Measurements from ENCODE around the gene PDXP. TPM values are rescaled to one million over a fixed set of nuclear protein-coding genes. Genes with fewer than 3 reads are reported as not detected.

Gene PDXP
- total and polyA plus RNA-seq, 11 donors = 12.8 to 36.4 (median 25.9) TPM

GRCh38 chr22:37704645-37705044 is 46.1 kb downstream of the PDXP start:
- Histone ChIP-seq H3K36me3 (no peaks in the 10 kb centered on the region), H3K27ac (no peak overlapping the region), H3K27me3 (no peaks in the 10 kb centered on the region), H3K9me3 (no peaks in the 10 kb centered on the region), H3K4me1 (peaks cover 0 to 32% (median 1%) of the 10 kb centered on the region in 12 donors), H3K4me3 (no peak overlapping the region)
- DNase-seq = no peak
- WGBS, 4 donors = 59 to 74% (median 72%) methylated on average over 3 of the region's 3 CpGs
- no peak for ATAC-seq
- TF ChIP-seq CTCF (IDR thresholded peaks at IDR 0.05) (no peak), POLR2A (IDR thresholded peaks at IDR 0.05) (no peak)
- intact Hi-C loops (cut with DNase I) = no loop called here

GRCh38 chr22:37705205-37705604 is 46.7 kb downstream of the PDXP start:
- H3K27me3 ChIP-seq = no peaks in the 10 kb centered on the region
- no peak for DNase-seq
- H3K4me3 ChIP-seq = no peak overlapping the region
- H3K9me3 ChIP-seq = no peaks in the 10 kb centered on the region
- intact Hi-C loops (cut with DNase I) = no loop called here
- WGBS, 4 donors = 95 to 99% (median 98%) methylated on average over 3 of the region's 3 CpGs
- no peak for ATAC-seq
- H3K4me1 ChIP-seq = peaks cover 0 to 32% (median 1%) of the 10 kb centered on the region in 12 donors
- TF ChIP-seq POLR2A (IDR thresholded peaks at IDR 0.05) = no peak
- no peak for TF ChIP-seq CTCF (IDR thresholded peaks at IDR 0.05)
- no peaks in the 10 kb centered on the region for H3K36me3 ChIP-seq
- H3K27ac ChIP-seq = no peak overlapping the region

GRCh38 chr22:37708580-37709444 is 50.3 kb downstream of the PDXP start:
- 69 to 79% (median 74%) methylated on average over 19 to 25 of the region's 25 CpGs for WGBS, 4 donors
- Histone ChIP-seq H3K9me3 (no peaks in the 10 kb centered on the region), H3K27me3 (no peaks in the 10 kb centered on the region), H3K4me3 (no peak overlapping the region), H3K36me3 (no peaks in the 10 kb centered on the region), H3K4me1 (peaks cover 0 to 18% (median 1%) of the 10 kb centered on the region in 12 donors), H3K27ac (peak overlapping the region in 5 of 12 donors; percentile 22 to 56 (median 43))
- TF ChIP-seq POLR2A (IDR thresholded peaks at IDR 0.05) (no peak), CTCF (IDR thresholded peaks at IDR 0.05) (no peak)
- peak in 3 of 5 donors; percentile 44 to 54 (median 51) for DNase-seq
- intact Hi-C loops (cut with DNase I) = no loop called here
- ATAC-seq = peak in 3 of 4 donors; percentile 34 to 84 (median 51)

- no peak for ATAC-seq
Observed at GRCh38 chr22:37709445-37709765, 50.9 kb downstream of the PDXP start.

More at GRCh38 chr22:37709445-37709765, 50.9 kb downstream of the PDXP start:
- no peak overlapping the region for H3K27ac ChIP-seq
- no peaks in the 10 kb centered on the region for H3K9me3 ChIP-seq
- intact Hi-C loops (cut with DNase I) = no loop called here
- no peaks in the 10 kb centered on the region for H3K27me3 ChIP-seq
- 92 to 97% (median 96%) methylated on average over 6 to 15 of the region's 15 CpGs; no CpG with 5 or more reads in 1 of the 4 donors for WGBS, 4 donors
- H3K4me1 ChIP-seq = peaks cover 0 to 18% (median 1%) of the 10 kb centered on the region in 12 donors
- H3K36me3 ChIP-seq = no peaks in the 10 kb centered on the region
- TF ChIP-seq POLR2A (IDR thresholded peaks at IDR 0.05) = no peak
- no peak for TF ChIP-seq CTCF (IDR thresholded peaks at IDR 0.05)
- DNase-seq = no peak
- H3K4me3 ChIP-seq = no peak overlapping the region
